Measurements from ENCODE around the gene DRICH1. TPM values are rescaled to one million over a fixed set of nuclear protein-coding genes. Genes with fewer than 3 reads are reported as not detected.
"Not testable (repeated sequence)": the region's sequence is repeated elsewhere in the genome, so short reads cannot be mapped to it uniquely, and the experiment has no call there.

The DRICH1 gene
- total and polyA plus RNA-seq, 5 experiments from 2014 or later = 1.5 to 1.8 TPM; not detected in 3

- H3K9me3 Mint-ChIP-seq, H3K4me3 Mint-ChIP-seq, DNase-seq, POLR2A ChIA-PET, H3K27me3 Mint-ChIP-seq, H3K27ac Mint-ChIP-seq, H3K4me1 Mint-ChIP-seq, ATAC-seq: not testable (repeated sequence)
- H3K36me3 Mint-ChIP-seq = peaks cover 0 to 21% (median 9%) of the 10 kb centered on the region in 3 donors
These were observed 3.2 kb upstream of the DRICH1 start for GRCh38 chr22:23635291-23635690.

- DNase-seq, H3K27me3 Mint-ChIP-seq, POLR2A ChIA-PET, ATAC-seq, H3K4me3 Mint-ChIP-seq, H3K4me1 Mint-ChIP-seq, H3K9me3 Mint-ChIP-seq: not testable (repeated sequence)
- Mint-ChIP-seq H3K27ac (peak overlapping the region in 1 of 10 donors; percentile 53), H3K36me3 (peaks cover 0 to 11% (median 0%) of the 10 kb centered on the region in 3 donors)
These were observed 3.9 kb downstream of the DRICH1 start for GRCh38 chr22:23628056-23628743.

GRCh38 chr22:23627401-23628055 lies 4.6 kb downstream of the DRICH1 start:
- H3K27ac Mint-ChIP-seq = peak overlapping the region in 4 of 10 donors; percentile 13 to 88 (median 37)
- H3K36me3 Mint-ChIP-seq = peaks cover 0 to 17% (median 0%) of the 10 kb centered on the region in 3 donors
- H3K27me3 Mint-ChIP-seq, H3K4me1 Mint-ChIP-seq, POLR2A ChIA-PET, H3K9me3 Mint-ChIP-seq, H3K4me3 Mint-ChIP-seq: not testable (repeated sequence)
- DNase-seq = peak; percentile 27 to 77 (median 50)
- ATAC-seq = peak; percentile 77 to 94

GRCh38 chr22:23626286-23626975 lies 5.7 kb downstream of the DRICH1 start:
- Mint-ChIP-seq H3K36me3 (peaks cover 0 to 22% (median 0%) of the 10 kb centered on the region in 3 donors), H3K4me3 (no peak overlapping the region), H3K9me3 (no peaks in the 10 kb centered on the region), H3K27me3 (no peaks in the 10 kb centered on the region), H3K27ac (no peak overlapping the region), H3K4me1 (peaks cover 0 to 4% (median 2%) of the 10 kb centered on the region in 4 donors)
- ATAC-seq (no peak), DNase-seq (no peak)
- POLR2A ChIA-PET = no interaction called here

- ATAC-seq = no peak
- H3K27ac Mint-ChIP-seq = no peak overlapping the region
- DNase-seq = no peak
- peaks cover 0 to 3% (median 2%) of the 10 kb centered on the region in 4 donors for H3K4me1 Mint-ChIP-seq
- POLR2A ChIA-PET = no interaction called here
- H3K9me3 Mint-ChIP-seq = no peaks in the 10 kb centered on the region
- H3K36me3 Mint-ChIP-seq = peaks cover 0 to 31% (median 7%) of the 10 kb centered on the region in 3 donors
- no peak overlapping the region for H3K4me3 Mint-ChIP-seq
- H3K27me3 Mint-ChIP-seq = no peaks in the 10 kb centered on the region
These were observed 9.5 kb downstream of the DRICH1 start for GRCh38 chr22:23622634-23623033.

GRCh38 chr22:23621916-23622315 lies 10.2 kb downstream of the DRICH1 start:
- H3K27me3 Mint-ChIP-seq, H3K4me3 Mint-ChIP-seq, ATAC-seq, H3K4me1 Mint-ChIP-seq, DNase-seq, POLR2A ChIA-PET, H3K9me3 Mint-ChIP-seq: not testable (repeated sequence)
- H3K36me3 Mint-ChIP-seq = peaks cover 0 to 34% (median 10%) of the 10 kb centered on the region in 3 donors
- peak overlapping the region in 1 of 10 donors; percentile 28 for H3K27ac Mint-ChIP-seq

- ATAC-seq = no peak
- no peak for DNase-seq
- Mint-ChIP-seq H3K27me3 (no peaks in the 10 kb centered on the region), H3K4me1 (no peaks in the 10 kb centered on the region), H3K27ac (no peak overlapping the region), H3K9me3 (no peaks in the 10 kb centered on the region), H3K36me3 (peaks cover 0 to 38% (median 10%) of the 10 kb centered on the region in 3 donors), H3K4me3 (no peak overlapping the region)
- POLR2A ChIA-PET = no interaction called here
These were observed 10.9 kb downstream of the DRICH1 start for GRCh38 chr22:23621082-23621780.

- POLR2A ChIA-PET = no interaction called here
- Mint-ChIP-seq H3K36me3 (peaks cover 0 to 28% (median 10%) of the 10 kb centered on the region in 3 donors), H3K27me3 (no peaks in the 10 kb centered on the region), H3K4me3 (no peak overlapping the region), H3K9me3 (no peaks in the 10 kb centered on the region), H3K27ac (peak overlapping the region in 1 of 10 donors; percentile 19), H3K4me1 (no peaks in the 10 kb centered on the region)
- DNase-seq (no peak), ATAC-seq (no peak)
These were observed 18.7 kb downstream of the DRICH1 start for GRCh38 chr22:23613193-23613972.

GRCh38 chr22:23609983-23610781 lies 21.9 kb downstream of the DRICH1 start:
- POLR2A ChIA-PET = no interaction called here
- DNase-seq = no peak
- H3K27me3 Mint-ChIP-seq = no peaks in the 10 kb centered on the region
- ATAC-seq = no peak
- H3K9me3 Mint-ChIP-seq = no peaks in the 10 kb centered on the region
- peaks cover 0 to 15% (median 4%) of the 10 kb centered on the region in 3 donors for H3K36me3 Mint-ChIP-seq
- H3K4me3 Mint-ChIP-seq = no peak overlapping the region
- H3K4me1 Mint-ChIP-seq = no peaks in the 10 kb centered on the region
- H3K27ac Mint-ChIP-seq = peak overlapping the region in 1 of 10 donors; percentile 7

- no peak for ATAC-seq
- no peak overlapping the region for H3K4me3 Mint-ChIP-seq
- peaks cover 0 to 10% (median 1%) of the 10 kb centered on the region in 3 donors for H3K36me3 Mint-ChIP-seq
- no peaks in the 10 kb centered on the region for H3K27me3 Mint-ChIP-seq
- POLR2A ChIA-PET = no interaction called here
- no peaks in the 10 kb centered on the region for H3K9me3 Mint-ChIP-seq
- DNase-seq = no peak
- H3K4me1 Mint-ChIP-seq = no peaks in the 10 kb centered on the region
- H3K27ac Mint-ChIP-seq = no peak overlapping the region
These were observed 23.5 kb downstream of the DRICH1 start for GRCh38 chr22:23608583-23608982.

GRCh38 chr22:23606204-23607131 lies 25.7 kb downstream of the DRICH1 start:
- POLR2A ChIA-PET = no interaction called here

More at GRCh38 chr22:23606204-23607131, 25.7 kb downstream of the DRICH1 start:
- DNase-seq (no peak), ATAC-seq (no peak)
- Mint-ChIP-seq H3K9me3 (no peaks in the 10 kb centered on the region), H3K27me3 (no peaks in the 10 kb centered on the region), H3K4me3 (no peak overlapping the region), H3K36me3 (peaks cover 0 to 2% (median 1%) of the 10 kb centered on the region in 3 donors), H3K27ac (no peak overlapping the region), H3K4me1 (no peaks in the 10 kb centered on the region)

All from naive thymus-derived CD8-positive, alpha-beta T cell (primary cell).